WTC11 (cell line): Measurements from ENCODE around the gene MIOX. TPM values are rescaled to one million over a fixed set of nuclear protein-coding genes. Genes with fewer than 3 reads are reported as not detected.

ENCODE experiments used
- ATAC-seq: fragments of 200-7000 bp; cut with Tn5 transposase; 2 replicates; pipeline ENCODE4 v1.10.0; 2021; ENCODE audit warnings: mild to moderate bottlenecking, moderate library complexity
- CTCF ChIA-PET: fragments of 300-600 bp; sonication (Branson Sonifier 250); formaldehyde crosslinking; loops from one replicate; lab custom pipeline; 2021; ENCODE audit warnings: antibody characterized with exemption; lab: Charles Lee
- POLR2A ChIA-PET: fragments of 350-600 bp; sonication (Branson Sonifier 250); formaldehyde crosslinking; loops from one replicate; lab custom pipeline; 2021; ENCODE audit warnings: antibody characterized with exemption; lab: Charles Lee
- DNase-seq: peaks from one replicate; pipeline ENCODE4 v3.0.0; 2021; ENCODE audit warnings: low spot score
- H3K27ac Mint-ChIP-seq: 2 replicates; pipeline ENCODE4 v1.8.0; 2021; ENCODE audit warnings: mixed read lengths
- H3K27me3 Mint-ChIP-seq: 2 replicates; pipeline ENCODE4 v1.8.0; 2021; ENCODE audit warnings: low read depth, mild to moderate bottlenecking, moderate library complexity, mixed read lengths
- H3K36me3 Mint-ChIP-seq: 2 replicates; pipeline ENCODE4 v1.8.0; 2021; ENCODE audit warnings: mixed read lengths
- H3K4me1 Mint-ChIP-seq: 2 replicates; pipeline ENCODE4 v1.8.0; 2022; ENCODE audit warnings: mixed read lengths
- H3K4me3 Mint-ChIP-seq: 2 replicates; pipeline ENCODE4 v1.8.0; 2021; ENCODE audit warnings: mild to moderate bottlenecking, moderate library complexity, mixed read lengths
- H3K9me3 Mint-ChIP-seq: 2 replicates; pipeline ENCODE4 v1.8.0; 2021; ENCODE audit warnings: mixed read lengths
- CDX4 ChIP-seq: fragments of 250-450 bp; sonication (Bioruptor Pico); IDR thresholded peaks from 2 replicates; pipeline ENCODE4 v1.9.0; 2021; ENCODE audit warnings: moderate library complexity, mild to moderate bottlenecking, inconsistent platforms, borderline replicate concordance
- CREB1 ChIP-seq: sonication (generic); formaldehyde crosslinking; IDR thresholded peaks from 2 replicates; pipeline ENCODE4 v1.8.0; 2023; ENCODE audit warnings: mild to moderate bottlenecking, missing genetic modification reagents
- E2F1 ChIP-seq: sonication (generic); formaldehyde crosslinking; IDR thresholded peaks from 2 replicates; pipeline ENCODE4 v1.8.0; 2022; ENCODE audit warnings: mild to moderate bottlenecking, missing genetic modification reagents
- FOXJ3 ChIP-seq: sonication (generic); formaldehyde crosslinking; IDR thresholded peaks from 2 replicates; pipeline ENCODE4 v1.9.0; 2021; ENCODE audit warnings: missing genetic modification reagents, mild to moderate bottlenecking, borderline replicate concordance
- GRHL2 ChIP-seq: fragments of 250-450 bp; sonication (Bioruptor Pico); IDR thresholded peaks from 2 replicates; pipeline ENCODE4 v1.8.0; 2022; ENCODE audit warnings: mild to moderate bottlenecking, moderate library complexity; ENCODE audit not compliant: insufficient replicate concordance, severe bottlenecking
- GTF2I ChIP-seq: fragments of 250-450 bp; sonication (Bioruptor Pico); conservative IDR thresholded peaks from 2 replicates; pipeline ENCODE4 v1.4.0; 2021; ENCODE audit warnings: mild to moderate bottlenecking
- IRF1 ChIP-seq: sonication (generic); formaldehyde crosslinking; IDR thresholded peaks from 2 replicates; pipeline ENCODE4 v1.8.0; 2023; ENCODE audit warnings: missing genetic modification reagents
- KAT7 ChIP-seq: sonication (generic); formaldehyde crosslinking; IDR thresholded peaks from 2 replicates; pipeline ENCODE4 v1.8.1; 2023; ENCODE audit warnings: missing genetic modification reagents, mild to moderate bottlenecking, borderline replicate concordance
- NFYB ChIP-seq: sonication (generic); formaldehyde crosslinking; conservative IDR thresholded peaks from 2 replicates; pipeline ENCODE4 v1.8.0; 2022; ENCODE audit warnings: low read depth, missing genetic modification reagents
- NR1H2 ChIP-seq: sonication (generic); formaldehyde crosslinking; IDR thresholded peaks from 2 replicates; pipeline ENCODE4 v1.9.0; 2021; ENCODE audit warnings: mild to moderate bottlenecking, moderate library complexity, missing genetic modification reagents
- NR3C1 ChIP-seq: sonication (generic); formaldehyde crosslinking; conservative IDR thresholded peaks from 2 replicates; pipeline ENCODE4 v1.8.1; 2023; ENCODE audit warnings: low read depth, mild to moderate bottlenecking, missing genetic modification reagents
- SMAD3 ChIP-seq: sonication (generic); formaldehyde crosslinking; IDR thresholded peaks from 2 replicates; pipeline ENCODE4 v1.8.0; 2022; ENCODE audit warnings: missing genetic modification reagents, mild to moderate bottlenecking, borderline replicate concordance
- SMAD4 ChIP-seq: sonication (generic); formaldehyde crosslinking; IDR thresholded peaks from 2 replicates; pipeline ENCODE4 v1.8.0; 2022; ENCODE audit warnings: mild to moderate bottlenecking, missing genetic modification reagents
- SOX15 ChIP-seq: fragments of 250-450 bp; sonication (Bioruptor Pico); IDR thresholded peaks from 2 replicates; pipeline ENCODE4 v1.9.0; 2021; ENCODE audit warnings: mild to moderate bottlenecking
- SP1 ChIP-seq: sonication (generic); formaldehyde crosslinking; conservative IDR thresholded peaks from 2 replicates; pipeline ENCODE4 v1.8.1; 2022; ENCODE audit warnings: missing genetic modification reagents
- TEAD4 ChIP-seq: sonication (generic); formaldehyde crosslinking; IDR thresholded peaks from 2 replicates; pipeline ENCODE4 v1.8.0; 2022; ENCODE audit warnings: mild to moderate bottlenecking, missing genetic modification reagents
- TP53 ChIP-seq: sonication (generic); formaldehyde crosslinking; IDR thresholded peaks from 2 replicates; pipeline ENCODE4 v1.8.1; 2023; ENCODE audit warnings: mild to moderate bottlenecking, missing genetic modification reagents
- ZNF121 ChIP-seq: sonication (generic); formaldehyde crosslinking; IDR thresholded peaks from 2 replicates; pipeline ENCODE4 v1.8.0; 2023; ENCODE audit warnings: missing genetic modification reagents
- ZNF219 ChIP-seq: sonication (generic); formaldehyde crosslinking; IDR thresholded peaks from 2 replicates; pipeline ENCODE4 v1.8.0; 2023; ENCODE audit warnings: missing genetic modification reagents, mild to moderate bottlenecking, borderline replicate concordance
- ZNF281 ChIP-seq: sonication (generic); formaldehyde crosslinking; IDR thresholded peaks from 2 replicates; pipeline ENCODE4 v1.8.0; 2023; ENCODE audit warnings: mild to moderate bottlenecking, missing genetic modification reagents
- ZNF317 ChIP-seq: sonication (generic); formaldehyde crosslinking; IDR thresholded peaks from 2 replicates; pipeline ENCODE4 v1.8.1; 2023; ENCODE audit warnings: low read depth, mild to moderate bottlenecking, moderate library complexity, missing genetic modification reagents, borderline replicate concordance
- ZNF396 ChIP-seq: fragments of 250-450 bp; sonication (Bioruptor Pico); IDR thresholded peaks from 2 replicates; pipeline ENCODE4 v1.8.0; 2021; ENCODE audit warnings: mild to moderate bottlenecking, moderate library complexity, borderline replicate concordance
- ZNF416 ChIP-seq: fragments of 250-450 bp; sonication (Bioruptor Pico); IDR thresholded peaks from 2 replicates; pipeline ENCODE4 v1.9.0; 2021; ENCODE audit warnings: mild to moderate bottlenecking, inconsistent platforms
- ZNF512 ChIP-seq: sonication (generic); formaldehyde crosslinking; IDR thresholded peaks from 2 replicates; pipeline ENCODE4 v1.8.1; 2022; ENCODE audit warnings: missing genetic modification reagents, borderline replicate concordance
- total RNA-seq: library from RNA; stranded (reverse); gene quantifications from 3 replicates; pipeline ENCODE4 v1.2.3, GENCODE V29; 2021
- TF ChIP-seq, protein P1 (sequence below): sonication (generic); formaldehyde crosslinking; IDR thresholded peaks from 2 replicates; pipeline ENCODE4 v1.8.0; 2022; ENCODE audit warnings: mild to moderate bottlenecking, missing genetic modification reagents

MIOX gene
- total RNA-seq, 1 experiment from 2014 or later, result 0.33 TPM

- no peaks in the 10 kb centered on the region for H3K9me3 Mint-ChIP-seq
- H3K27me3 Mint-ChIP-seq, result no peaks in the 10 kb centered on the region
- ATAC-seq (no peak), DNase-seq (no peak)
- no peak for TF ChIP-seq NR1H2
- TF ChIP-seq ZNF121 (CRISPR knock-in tag), result no peak
- no peak for TF ChIP-seq KAT7 (CRISPR knock-in tag)
- no peak for TF ChIP-seq SMAD4 (CRISPR knock-in tag)
- no peak for TF ChIP-seq GTF2I
- TF ChIP-seq ZNF512 (CRISPR knock-in tag), result no peak
- TF ChIP-seq, protein P1, sequence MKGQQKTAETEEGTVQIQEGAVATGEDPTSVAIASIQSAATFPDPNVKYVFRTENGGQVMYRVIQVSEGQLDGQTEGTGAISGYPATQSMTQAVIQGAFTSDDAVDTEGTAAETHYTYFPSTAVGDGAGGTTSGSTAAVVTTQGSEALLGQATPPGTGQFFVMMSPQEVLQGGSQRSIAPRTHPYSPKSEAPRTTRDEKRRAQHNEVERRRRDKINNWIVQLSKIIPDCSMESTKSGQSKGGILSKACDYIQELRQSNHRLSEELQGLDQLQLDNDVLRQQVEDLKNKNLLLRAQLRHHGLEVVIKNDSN, result no peak
- no peak for TF ChIP-seq NFYB (CRISPR knock-in tag)
- TF ChIP-seq ZNF219 (CRISPR knock-in tag), result no peak
- no peak for TF ChIP-seq SOX15 (CRISPR knock-in tag)
- TF ChIP-seq FOXJ3 (CRISPR knock-in tag), result no peak
- TF ChIP-seq TEAD4, result no peak
- TF ChIP-seq ZNF416, result no peak
- TF ChIP-seq GRHL2 (CRISPR knock-in tag), result no peak
- no peak for TF ChIP-seq ZNF281 (CRISPR knock-in tag)
- no peak for TF ChIP-seq NR3C1 (CRISPR knock-in tag)
- no peak for TF ChIP-seq E2F1 (CRISPR knock-in tag)
- no peak for TF ChIP-seq TP53
- no peak for TF ChIP-seq CREB1 (CRISPR knock-in tag)
- H3K27ac Mint-ChIP-seq, result no peak overlapping the region
- no peaks in the 10 kb centered on the region for H3K4me1 Mint-ChIP-seq
- CTCF ChIA-PET, result no interaction called here
- POLR2A ChIA-PET, result no interaction called here
- no peaks in the 10 kb centered on the region for H3K36me3 Mint-ChIP-seq
- H3K4me3 Mint-ChIP-seq, result no peak overlapping the region
Measured at GRCh38 chr22:50488006-50488677, 1.5 kb downstream of the MIOX start.

DNA sequence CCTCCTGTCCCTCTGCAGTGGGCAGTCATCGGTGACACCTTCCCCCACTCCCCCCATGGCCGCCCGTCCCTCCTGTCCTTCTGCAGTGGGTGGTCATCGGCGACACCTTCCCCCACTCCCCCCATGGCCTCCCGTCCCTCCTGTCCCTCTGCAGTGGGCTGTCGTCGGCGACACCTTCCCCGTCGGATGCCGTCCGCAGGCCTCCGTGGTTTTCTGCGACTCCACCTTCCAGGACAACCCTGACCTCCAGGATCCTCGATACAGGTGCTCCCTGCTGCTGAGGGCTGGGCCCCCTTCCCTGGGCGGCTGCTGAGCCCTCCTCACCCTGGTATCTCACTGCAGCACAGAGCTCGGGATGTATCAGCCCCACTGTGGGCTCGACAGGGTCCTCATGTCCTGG, 2.2 kb downstream of the MIOX start:
- H3K4me3 Mint-ChIP-seq, result no peak overlapping the region
- CTCF ChIA-PET, result interaction anchor here (0.9 kb wide), 1 partner anchor 16 kb away, joined by 5 read pairs; no protein-coding TSS in a partner anchor
- POLR2A ChIA-PET, result no interaction called here
- TF ChIP-seq CDX4, result no peak
- no peak for TF ChIP-seq GRHL2 (CRISPR knock-in tag)
- TF ChIP-seq E2F1 (CRISPR knock-in tag), result no peak
- no peak for TF ChIP-seq SP1 (CRISPR knock-in tag)
- no peak for TF ChIP-seq ZNF396
- TF ChIP-seq SMAD3 (CRISPR knock-in tag), result no peak
- TF ChIP-seq ZNF317 (CRISPR knock-in tag), result no peak
- TF ChIP-seq IRF1 (CRISPR knock-in tag), result no peak
- TF ChIP-seq NFYB (CRISPR knock-in tag), result no peak
- TF ChIP-seq NR1H2, result no peak
- H3K27ac Mint-ChIP-seq, result no peak overlapping the region
- ATAC-seq, result no peak
- peaks cover 4% of the 10 kb centered on the region; the same call in 1 of the 2 replicates for H3K27me3 Mint-ChIP-seq
- H3K36me3 Mint-ChIP-seq, result no peaks in the 10 kb centered on the region
- no peak for DNase-seq
- H3K4me1 Mint-ChIP-seq, result no peaks in the 10 kb centered on the region
- H3K9me3 Mint-ChIP-seq, result no peaks in the 10 kb centered on the region
